Globus pallidus (tissue), 1 donor: Measurements from ENCODE around the gene C11orf98.
"Not testable (repeated sequence)": the region's sequence is repeated elsewhere in the genome, so short reads cannot be mapped to it uniquely, and the experiment has no call there.

ENCODE experiments used
- DNase-seq: peaks from one replicate; pipeline ENCODE4 v3.0.0-alpha.2; 2015; ENCODE audit warnings: low spot score

Gene C11orf98

DNA sequence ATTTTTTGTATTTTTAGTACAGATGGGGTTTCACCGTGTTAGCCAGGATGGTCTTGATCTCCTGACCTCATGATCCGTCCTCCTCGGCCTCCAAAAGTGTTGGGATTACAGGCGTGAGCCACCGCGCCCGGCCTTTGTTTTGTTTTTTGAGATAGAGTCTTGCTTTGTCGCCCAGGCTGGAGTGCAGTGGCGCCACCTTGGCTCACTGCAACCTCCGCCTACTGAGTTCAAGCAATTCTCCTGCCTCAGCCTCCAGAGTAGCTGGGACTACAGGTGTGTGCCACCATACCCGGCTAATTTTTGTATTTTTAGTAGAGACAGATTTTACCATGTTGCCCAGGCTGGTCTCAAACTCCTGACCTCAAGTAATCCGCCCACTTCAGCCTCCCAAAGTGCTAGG, 14.7 kb downstream of the C11orf98 start:
- DNase-seq, result not testable (repeated sequence)

- no peak for DNase-seq
Observed at GRCh38 chr11:62649486-62649885, 15.5 kb downstream of the C11orf98 start.

DNA sequence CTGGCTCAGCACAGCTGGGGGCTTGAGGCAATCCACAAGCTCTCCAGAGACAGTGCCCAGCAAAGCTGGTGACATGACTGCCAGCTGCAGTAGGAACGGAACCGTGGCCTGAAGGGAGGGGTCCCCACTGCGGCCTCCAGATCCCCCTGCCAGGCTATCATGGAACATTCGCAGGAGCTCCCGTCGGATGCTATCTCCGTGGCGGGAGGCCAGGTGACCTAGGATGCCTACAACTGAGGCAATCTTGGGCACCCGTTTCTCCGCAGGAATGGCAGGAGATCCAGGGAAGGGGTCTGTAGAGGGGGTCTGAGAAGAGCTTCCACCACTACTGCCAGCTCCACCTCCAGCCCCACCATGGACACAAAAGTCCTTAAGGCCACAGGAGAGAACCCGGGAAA, 16.0 kb downstream of the C11orf98 start:
- no peak for DNase-seq

- no peak for DNase-seq
Observed at GRCh38 chr11:62648185-62648966, 16.6 kb downstream of the C11orf98 start.

DNA sequence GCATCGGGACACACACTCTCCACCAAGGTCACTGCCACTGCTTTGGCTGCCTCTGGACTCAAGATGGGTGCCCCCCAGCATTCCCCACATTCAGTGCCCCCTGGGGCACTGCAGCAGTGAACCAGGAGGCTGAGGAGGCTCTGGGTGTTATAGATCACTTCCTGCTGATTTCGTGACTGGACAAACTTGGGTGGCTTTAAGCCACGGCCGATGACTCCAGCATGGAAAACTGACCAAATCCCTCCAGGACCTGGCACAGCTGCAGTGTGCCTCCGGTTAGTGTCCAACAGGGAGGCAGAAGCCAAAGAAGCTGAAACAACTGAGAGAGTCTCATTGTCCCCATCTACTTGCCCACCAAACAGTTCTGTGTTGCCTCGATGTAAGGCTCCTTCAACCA, 17.4 kb downstream of the C11orf98 start:
- DNase-seq, result no peak

DNA sequence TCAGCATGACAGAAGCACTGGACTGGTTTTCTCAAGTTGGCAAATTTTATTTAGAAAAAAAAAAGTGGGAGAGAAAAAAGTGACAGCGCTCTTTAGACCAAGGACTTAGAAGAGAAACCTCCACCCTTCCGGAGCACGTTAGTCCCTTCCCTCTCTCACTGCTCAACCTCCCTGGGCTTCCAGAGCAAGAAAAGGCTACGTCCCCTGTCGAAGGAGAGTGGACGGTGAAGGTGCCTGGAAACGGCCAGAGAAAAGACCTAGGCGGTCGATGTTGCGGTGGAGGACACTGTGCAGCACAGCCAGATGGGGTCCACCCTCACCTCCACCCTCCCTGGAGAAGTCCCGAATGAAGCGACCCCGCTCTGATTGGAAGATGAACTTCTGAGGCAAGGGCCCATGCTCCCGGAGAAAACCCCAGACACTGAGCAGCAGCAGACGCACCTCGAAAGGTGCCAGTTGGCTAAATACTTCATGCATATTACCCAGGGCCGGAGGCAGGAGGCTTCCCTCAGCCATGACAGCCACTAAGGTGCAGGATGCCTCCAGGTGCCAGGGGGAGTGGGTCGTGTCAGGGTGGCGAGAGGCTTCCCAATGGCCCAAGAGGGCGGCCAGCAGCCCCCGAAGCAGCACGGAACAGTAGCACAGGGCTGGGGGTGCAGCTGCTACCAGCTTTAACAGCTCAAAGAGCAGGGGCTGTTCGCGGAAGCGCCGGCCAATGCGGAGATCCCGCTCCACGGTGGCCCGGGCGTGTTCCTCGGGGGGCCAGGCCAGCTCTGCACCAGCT, 18.0 kb downstream of the C11orf98 start:
- DNase-seq, result no peak

- peak; percentile 98 for DNase-seq
Observed at GRCh38 chr11:62645946-62646824, 18.8 kb downstream of the C11orf98 start, which contains the start of gene GANAB. TSS of gene GANAB (minus strand) at chr11:62646613. CDS start at chr11:62646599, 14 bp downstream.

DNA sequence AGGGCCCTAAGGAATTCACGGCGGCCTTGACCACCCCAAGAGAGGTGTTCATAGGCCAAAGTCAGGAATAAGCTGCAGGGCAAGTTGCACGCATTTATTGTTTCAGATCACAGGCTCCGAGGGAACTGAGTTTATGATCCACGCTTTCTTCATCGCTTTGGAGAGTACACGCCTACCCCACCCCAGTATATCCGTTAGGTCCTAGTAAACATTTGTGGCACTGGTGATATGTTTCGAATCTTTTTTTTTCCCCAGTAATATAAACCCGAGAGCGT, 19.4 kb downstream of the C11orf98 start:
- no peak for DNase-seq

GRCh38 chr11:62644220-62644619, 20.8 kb downstream of the C11orf98 start:
- no peak for DNase-seq

DNA sequence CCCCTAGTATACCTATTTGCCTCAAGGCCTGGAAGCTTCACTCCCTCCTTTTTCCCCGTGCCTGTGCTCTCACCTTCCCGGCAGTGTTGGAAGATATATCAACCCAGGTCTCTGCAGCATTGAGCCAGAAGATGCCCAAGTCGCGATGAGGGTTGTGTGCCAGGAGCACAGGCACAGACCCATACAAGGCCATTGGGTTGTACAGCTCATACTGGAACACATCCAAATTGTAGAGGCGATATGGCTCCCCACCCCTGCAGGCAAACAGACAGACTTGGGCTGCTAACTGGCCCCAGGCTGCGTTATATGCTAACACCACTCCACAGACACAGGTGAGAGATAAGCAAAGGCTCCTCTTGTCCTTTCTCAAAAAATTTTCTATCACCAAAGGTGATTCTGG, 32.5 kb downstream of the C11orf98 start:
- DNase-seq, result no peak

- DNase-seq, result no peak
Observed at GRCh38 chr11:62627713-62628112, 37.3 kb downstream of the C11orf98 start.

GRCh38 chr11:62622476-62623089, 42.4 kb downstream of the C11orf98 start:
- no peak for DNase-seq

- DNase-seq, result peak; percentile 98
Observed at GRCh38 chr11:62621567-62622470, 43.2 kb downstream of the C11orf98 start, which contains the start of gene B3GAT3. TSS of gene B3GAT3 (minus strand) at chr11:62621986. CDS start at chr11:62621947, 39 bp downstream.

- DNase-seq, result no peak
Observed at GRCh38 chr11:62621027-62621566, 43.9 kb downstream of the C11orf98 start.

- DNase-seq, result not testable (repeated sequence)
Observed at GRCh38 chr11:62616957-62617356, 48.1 kb downstream of the C11orf98 start.

DNA sequence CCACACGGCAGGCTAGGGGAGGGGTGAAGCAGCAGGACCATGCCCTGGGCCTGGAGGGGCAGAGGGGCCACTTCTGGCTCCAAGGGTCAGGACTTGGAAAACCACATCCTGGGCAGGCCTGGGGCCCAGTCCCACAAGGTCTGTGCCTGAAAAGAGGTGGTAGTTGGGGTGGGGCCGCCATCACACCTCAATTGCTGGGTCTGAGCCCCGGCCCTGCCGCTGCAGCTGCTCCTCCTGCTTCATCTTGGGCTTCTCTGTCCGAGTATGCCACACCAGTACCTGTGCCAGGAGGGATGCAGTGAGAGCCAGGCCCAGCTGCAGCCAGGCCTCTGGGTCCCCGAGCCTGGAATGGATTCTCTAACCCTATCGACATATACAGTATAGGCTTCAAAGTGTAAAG, 49.5 kb downstream of the C11orf98 start:
- no peak for DNase-seq

DNA sequence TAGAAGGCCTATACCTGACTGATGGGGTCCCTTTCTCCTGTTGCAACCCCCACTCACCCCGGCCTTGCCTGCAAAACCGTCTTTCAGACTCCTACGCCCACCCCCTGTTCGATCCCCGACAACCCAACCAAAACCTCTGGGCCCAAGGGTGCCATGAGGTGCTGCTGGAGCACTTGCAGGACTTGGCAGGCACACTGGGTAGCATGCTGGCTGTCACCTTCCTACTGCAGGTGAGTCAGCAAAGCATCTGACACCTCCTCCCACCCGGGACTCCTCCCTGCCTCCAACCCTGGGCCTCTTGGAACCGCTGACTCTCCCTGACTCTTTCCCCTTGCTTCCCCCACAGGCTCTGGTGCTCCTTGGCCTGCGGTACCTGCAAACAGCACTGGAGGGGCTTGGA, 50.7 kb downstream of the C11orf98 start:
- DNase-seq, result no peak

- no peak for DNase-seq
Observed at GRCh38 chr11:62613291-62613778, 51.7 kb downstream of the C11orf98 start.
